Stimulated activated CD4-positive, alpha-beta T cell treated with anti-CD3 and anti-CD28 coated beads, Interleukin-1b, Interleukin-23, amount 100 ng/mL, for 4 hours (primary cell): ENCODE results near the gene ZNF516.

Experiments
- DNase-seq, 2 donors: peaks; one replicate each; pipeline ENCODE4 v3.0.0-alpha.2; 2020; ENCODE audit warnings: low read depth in 2 of 2

The ZNF516 gene

GRCh38 chr18:76380791-76381405 lies 114.1 kb downstream of the ZNF516 start:
- DNase-seq = peak in 1 of 2 donors; percentile 15

- DNase-seq = no peak
These were observed 114.8 kb downstream of the ZNF516 start for GRCh38 chr18:76380127-76380729.

GRCh38 chr18:76379226-76380126 lies 115.6 kb downstream of the ZNF516 start:
- no peak for DNase-seq

- DNase-seq = no peak
These were observed 116.4 kb downstream of the ZNF516 start for GRCh38 chr18:76378526-76379215.

DNA sequence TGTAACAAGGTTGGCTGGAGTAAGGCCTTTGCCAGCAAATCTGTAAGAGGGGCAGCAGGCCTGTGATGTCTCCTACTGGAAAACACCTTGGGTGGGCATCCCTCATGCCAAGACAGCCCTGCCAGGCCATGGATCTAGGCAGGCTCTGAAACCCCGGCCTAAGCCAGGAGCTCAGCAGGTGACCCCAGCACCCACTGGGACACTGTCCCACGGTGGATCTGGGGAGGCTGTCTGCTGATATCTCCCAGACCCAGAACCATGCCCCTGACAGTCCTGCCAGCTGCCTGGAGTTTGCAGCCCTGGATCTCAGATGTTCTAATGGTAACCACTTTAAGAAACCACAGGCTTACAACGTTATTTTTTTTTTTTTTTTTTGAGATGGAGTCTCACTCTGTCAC lies 117.7 kb downstream of the ZNF516 start:
- DNase-seq = no peak

DNA sequence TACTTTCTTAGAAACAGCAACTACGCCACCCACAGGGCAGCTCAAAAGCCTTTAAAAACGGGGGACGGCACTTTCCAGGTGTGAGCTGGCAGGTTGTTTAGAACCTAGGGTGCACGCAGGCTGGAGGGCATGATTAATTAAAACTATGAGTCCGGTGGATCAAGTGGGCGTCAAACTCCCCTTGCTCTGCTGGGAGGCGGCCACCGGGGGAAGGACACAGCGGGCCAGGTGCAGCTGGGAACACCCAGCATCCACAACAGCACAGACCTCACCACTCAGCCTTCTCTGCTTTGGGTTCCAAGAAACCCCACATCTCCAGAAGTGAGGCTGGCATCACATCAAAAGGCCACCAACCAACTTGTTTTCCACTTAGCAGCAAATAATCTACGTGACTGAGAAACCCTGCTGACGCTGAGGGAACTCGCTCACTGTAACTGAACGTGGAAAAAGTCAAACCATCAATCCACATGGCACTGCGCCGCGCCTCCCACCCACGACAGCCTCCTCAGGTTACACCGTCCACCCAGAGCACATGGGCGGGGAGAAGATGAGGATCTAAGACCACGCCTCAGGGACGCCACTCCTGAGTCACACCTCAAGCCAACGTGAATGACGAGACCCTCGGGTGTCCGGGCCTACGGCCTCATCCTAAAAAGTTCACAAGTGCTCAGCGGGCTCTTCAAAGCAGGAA lies 118.2 kb downstream of the ZNF516 start:
- DNase-seq = peak in 1 of 2 donors; percentile 5

GRCh38 chr18:76376225-76376624 lies 118.8 kb downstream of the ZNF516 start:
- no peak for DNase-seq

DNA sequence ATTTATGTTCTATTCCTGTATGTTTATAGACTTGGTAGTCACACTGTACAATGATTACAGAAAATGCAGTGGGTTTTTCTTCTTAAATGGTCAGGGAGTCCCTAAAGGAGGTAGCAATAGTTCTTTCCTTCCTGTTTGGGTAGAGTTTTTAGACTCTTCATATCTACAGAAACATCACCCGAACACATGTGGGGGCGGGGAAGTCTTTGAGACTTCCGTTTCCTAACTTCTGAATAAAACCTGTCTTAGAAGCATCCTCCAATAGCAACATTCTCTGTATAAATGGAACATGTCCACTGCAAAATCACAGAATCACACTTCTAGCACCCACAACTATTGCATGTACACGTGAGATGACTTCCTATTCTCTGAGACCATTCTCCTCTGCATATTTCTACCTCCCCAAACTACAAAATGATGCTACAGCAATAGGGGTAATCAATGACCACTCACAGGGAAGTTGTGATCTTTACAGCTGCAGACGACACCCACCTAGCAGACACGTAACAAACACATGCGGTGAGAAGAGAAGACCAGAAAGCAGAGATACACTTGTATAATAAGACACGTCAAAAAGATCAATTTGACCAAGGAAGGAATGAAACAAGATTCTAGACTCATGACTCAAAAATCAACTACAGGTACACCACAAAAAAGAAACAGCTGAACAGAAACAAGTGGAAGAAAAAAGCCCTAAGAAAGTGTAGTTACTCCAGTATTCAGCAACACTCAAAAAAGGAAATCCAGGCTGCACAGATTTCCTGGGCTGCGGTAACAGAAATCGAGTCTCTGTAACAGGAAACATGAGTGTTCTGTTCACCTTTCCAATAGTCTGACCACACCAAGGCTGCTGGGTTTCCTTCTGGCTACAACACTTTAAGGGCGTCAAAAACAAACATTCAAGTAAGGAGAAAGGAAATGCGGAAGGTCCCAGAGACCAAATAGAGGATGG lies 120.4 kb downstream of the ZNF516 start:
- no peak for DNase-seq

DNA sequence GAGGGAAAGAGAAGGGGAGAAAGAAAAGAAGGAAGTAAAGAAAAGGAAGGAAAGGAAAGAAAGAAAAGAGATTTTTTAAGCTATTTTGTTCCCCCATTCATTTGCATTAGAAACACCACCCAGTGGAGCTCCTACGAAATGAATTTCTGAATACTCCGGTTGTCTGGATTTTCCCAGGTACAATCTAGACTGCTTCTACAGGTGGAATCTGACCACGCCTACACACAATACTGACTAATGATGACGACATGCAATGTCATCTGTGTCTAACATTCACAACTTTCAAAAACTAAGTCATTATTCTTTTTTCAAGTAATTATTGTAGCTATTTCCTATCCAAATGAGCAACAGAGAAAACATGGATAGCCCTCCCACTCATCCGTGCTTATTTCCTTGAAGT lies 121.7 kb downstream of the ZNF516 start:
- DNase-seq = no peak

GRCh38 chr18:76371301-76372203 lies 123.5 kb downstream of the ZNF516 start:
- DNase-seq = no peak

DNA sequence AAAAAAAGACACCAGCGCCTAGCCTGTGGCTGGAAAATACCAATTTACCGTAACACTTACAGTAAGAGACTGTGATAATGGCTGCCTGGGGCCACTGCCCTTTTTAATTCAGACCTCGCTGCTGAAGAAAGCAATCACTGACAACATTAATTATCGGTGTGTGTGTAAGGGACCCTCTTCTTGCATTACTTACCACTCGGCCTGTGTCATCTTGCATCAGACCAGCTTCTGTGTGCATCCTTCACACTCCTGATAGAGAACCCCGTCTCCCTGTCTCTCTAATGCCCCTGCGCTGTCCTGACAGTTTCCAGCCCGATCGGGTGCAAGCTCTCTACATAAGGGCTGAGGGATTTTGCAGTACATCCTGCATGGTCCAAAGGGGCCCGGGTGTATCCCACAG lies 124.4 kb downstream of the ZNF516 start:
- DNase-seq = no peak

DNA sequence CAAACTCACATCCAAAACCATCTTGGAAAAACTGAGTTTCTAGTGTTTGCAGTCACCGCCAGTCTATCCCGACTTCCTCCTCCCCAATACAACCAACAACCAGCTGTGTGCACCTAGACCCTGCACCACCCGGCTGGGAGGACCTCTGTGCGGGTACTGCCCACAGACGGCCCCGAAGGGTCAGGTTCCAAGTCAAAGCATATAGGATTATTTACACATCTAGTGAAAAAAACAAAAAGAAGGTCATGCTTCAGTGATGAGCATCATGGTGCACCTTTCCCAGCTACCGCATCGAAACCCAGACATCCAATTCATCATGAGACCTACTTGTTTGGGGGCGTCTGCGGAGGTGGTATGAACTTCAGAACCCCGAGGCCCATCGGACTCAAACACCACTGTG lies 124.8 kb downstream of the ZNF516 start:
- DNase-seq = no peak

GRCh38 chr18:76369791-76370190 lies 125.3 kb downstream of the ZNF516 start:
- no peak for DNase-seq

DNA sequence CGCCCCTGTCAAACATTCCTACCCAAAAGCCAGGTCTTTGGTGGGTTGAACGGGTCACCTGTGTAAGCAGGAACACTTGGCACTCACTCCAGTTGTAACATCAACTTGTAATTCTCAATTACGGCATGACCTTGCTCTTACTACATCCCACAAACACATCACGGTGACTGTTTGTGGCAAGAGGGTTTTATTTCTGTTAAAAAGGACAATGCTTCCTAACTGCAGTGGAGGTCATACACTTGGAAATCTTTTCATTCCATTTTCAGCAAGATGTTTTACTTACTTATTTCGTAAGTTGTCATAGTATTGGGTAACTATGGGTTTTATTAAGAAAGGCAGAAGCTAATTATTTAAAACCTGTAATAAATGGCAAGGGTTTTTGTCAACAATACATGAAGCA lies 126.1 kb downstream of the ZNF516 start:
- DNase-seq = no peak

- no peak for DNase-seq
These were observed 126.8 kb downstream of the ZNF516 start for GRCh38 chr18:76368271-76368670.

DNA sequence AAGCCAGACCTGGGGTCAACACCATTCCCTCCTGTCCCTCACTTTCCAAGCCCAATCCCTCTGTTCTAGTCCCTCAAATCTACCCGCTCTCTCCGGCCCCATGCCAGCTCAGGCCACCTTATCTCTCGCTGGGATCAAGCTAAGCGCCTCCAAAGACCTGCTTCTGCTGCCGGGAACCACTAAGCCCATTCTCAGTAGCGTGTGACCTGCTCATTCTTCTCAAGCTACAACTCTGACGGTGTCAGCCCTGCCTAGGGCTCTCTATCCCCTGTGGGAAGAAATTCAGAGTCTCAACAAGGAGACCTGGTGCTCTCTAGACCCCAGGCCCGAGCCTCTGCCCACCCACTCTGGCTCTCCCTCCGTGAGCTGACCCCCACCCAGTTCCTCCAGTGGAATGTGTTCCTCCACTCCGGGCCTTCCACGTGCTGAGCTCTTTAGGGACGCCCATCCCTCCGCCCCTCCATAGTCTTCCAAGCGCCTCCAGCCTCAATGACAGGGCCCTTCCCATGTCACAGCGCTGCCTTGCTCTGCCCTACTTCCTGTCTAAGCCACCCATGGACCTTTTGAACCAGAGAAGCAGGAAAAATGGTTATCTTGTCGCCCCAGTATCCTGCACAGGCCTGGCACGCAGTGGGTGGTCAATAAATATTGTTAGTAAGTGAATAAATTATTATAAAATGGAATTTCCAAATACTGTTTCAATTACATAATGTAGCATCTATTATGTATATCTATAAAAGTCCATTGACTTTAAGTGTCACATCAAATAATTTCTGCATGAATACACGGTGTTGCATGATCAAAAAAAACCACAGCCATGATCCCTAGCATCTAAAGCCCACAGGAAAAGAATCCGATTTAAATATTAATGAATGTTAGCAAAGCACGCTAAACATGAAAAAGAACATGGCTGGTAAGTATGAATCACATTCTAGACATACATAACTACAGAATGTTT lies 127.6 kb downstream of the ZNF516 start:
- DNase-seq = no peak

- no peak for DNase-seq
These were observed 129.5 kb downstream of the ZNF516 start for GRCh38 chr18:76365561-76365960.
